Stimulated activated CD4-positive, alpha-beta T cell treated with anti-CD3 and anti-CD28 coated beads, TNF-alpha, amount 100 ng/mL, for 48 hours (primary cell): ENCODE data around the gene MAP7D1.
A peak's percentile ranks its signal among the peaks of the same experiment; 100 is the strongest.
"Not testable (repeated sequence)": the region's sequence is repeated elsewhere in the genome, so short reads cannot be mapped to it uniquely, and the experiment has no call there.

Experiments
- DNase-seq, 3 donors: peaks; one replicate each; pipeline ENCODE4 v3.0.0-alpha.2; 2020; ENCODE audit warnings: low read depth in 3 of 3

MAP7D1 gene

DNA sequence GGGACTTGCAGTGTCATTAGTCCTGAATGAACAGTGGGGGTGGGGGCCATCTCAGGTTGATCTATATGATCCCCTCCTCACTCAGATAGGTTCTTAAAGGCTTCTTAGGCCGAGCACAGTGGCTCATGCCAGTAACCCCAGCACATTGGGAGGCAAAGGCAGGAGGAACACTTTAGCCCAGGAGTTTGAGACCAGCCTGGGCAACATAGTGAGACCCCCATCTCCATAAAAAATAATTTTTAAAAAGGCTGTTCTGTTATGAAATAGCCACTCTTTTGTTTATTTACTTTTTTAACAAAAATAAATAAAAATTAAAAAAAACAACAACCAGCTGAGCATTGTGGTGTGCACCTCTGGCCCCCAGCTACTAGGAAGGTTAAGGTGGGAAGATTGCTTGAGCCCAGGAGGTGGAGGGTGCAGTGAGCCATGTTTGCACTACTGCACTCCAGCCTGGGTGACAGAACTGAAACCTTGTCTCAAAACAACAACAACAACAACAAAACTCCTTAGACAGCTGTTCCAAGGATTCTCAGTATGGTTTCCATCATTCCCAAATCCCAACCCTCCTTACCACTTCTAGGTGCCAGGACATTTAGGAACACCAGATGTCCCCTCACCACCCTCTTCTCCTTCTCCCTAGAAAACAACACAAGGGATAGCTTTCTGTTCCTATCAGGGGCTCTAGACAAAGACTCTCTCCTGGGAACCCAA, 4.7 kb upstream of the MAP7D1 start:
- DNase-seq: no peak

DNA sequence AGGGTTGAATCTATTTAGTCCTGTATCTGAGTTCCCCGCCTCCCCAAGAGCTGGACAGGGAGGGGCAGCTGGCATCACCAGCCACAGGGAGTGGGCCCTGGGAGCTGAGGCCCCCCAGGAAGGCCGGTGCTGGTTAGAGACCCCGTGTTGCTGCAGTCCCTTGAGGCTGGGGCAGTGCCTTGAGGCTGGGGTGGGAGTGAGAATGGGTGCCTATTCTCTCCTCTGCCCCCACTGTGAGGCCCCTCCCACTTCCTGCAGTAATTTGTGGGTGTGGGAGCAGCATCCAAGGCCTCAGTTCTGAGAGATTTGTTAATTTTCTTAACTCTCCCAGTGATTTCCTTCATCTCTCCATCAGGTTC, 4.1 kb upstream of the MAP7D1 start:
- no peak for DNase-seq

DNA sequence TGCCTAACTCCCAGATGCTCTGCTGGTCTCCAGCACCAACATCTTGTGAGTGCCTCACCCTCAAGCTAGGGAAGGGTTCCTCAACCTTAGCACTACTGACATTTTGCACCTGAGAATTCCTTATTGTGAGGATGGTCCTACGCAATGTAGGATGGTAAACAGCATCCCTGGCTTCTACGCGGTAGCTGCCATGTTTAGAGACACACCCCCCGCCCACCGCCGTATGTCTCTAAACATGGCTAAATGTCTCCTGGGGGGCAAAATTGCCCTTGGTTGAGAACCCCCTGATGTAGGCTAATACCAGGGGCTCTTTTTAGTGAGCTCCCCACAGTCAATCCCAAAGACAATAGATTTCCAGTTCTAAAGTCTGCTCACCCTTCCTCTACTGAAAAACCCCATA, 2.5 kb upstream of the MAP7D1 start:
- DNase-seq: no peak

- DNase-seq: no peak
These were observed 1.6 kb upstream of the MAP7D1 start for GRCh38 chr1:36154335-36154734.

DNA sequence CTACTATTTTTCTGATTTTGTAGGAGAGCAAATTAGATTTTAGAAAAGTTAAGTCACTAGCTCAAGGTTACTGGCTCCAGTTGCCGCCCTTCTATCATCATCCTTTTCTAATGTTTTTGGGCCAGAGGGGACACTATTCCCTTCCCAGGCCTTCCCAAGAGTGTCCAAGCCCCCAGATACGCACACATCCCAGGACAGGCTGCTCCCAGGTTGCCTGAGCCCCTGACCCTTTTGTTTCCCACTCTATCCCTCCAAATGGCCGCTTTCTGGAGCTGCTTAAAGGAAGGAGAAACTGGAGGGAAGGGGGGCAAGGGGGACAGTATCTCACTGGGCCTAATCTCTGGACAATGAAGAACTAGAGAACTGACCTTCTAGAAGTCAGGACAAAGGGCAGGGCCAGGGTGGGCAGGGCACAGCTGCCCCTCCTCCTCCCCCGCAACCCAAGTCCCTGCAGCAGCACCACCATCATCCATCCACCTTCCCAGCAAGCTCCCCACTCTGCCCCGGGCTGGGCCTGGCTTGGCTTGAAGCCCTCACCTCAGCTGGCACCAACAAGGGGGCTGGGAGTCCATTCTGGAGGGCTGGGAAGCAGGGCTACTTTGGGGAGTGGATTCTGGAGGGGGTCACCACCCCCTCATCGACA, 1.1 kb upstream of the MAP7D1 start:
- no peak for DNase-seq

- DNase-seq: peak in 2 of 3 donors; percentile 27 to 73
These were observed 562 bp downstream of the MAP7D1 start for GRCh38 chr1:36156329-36157114.

GRCh38 chr1:36157115-36157903, 1.3 kb downstream of the MAP7D1 start:
- no peak for DNase-seq

DNA sequence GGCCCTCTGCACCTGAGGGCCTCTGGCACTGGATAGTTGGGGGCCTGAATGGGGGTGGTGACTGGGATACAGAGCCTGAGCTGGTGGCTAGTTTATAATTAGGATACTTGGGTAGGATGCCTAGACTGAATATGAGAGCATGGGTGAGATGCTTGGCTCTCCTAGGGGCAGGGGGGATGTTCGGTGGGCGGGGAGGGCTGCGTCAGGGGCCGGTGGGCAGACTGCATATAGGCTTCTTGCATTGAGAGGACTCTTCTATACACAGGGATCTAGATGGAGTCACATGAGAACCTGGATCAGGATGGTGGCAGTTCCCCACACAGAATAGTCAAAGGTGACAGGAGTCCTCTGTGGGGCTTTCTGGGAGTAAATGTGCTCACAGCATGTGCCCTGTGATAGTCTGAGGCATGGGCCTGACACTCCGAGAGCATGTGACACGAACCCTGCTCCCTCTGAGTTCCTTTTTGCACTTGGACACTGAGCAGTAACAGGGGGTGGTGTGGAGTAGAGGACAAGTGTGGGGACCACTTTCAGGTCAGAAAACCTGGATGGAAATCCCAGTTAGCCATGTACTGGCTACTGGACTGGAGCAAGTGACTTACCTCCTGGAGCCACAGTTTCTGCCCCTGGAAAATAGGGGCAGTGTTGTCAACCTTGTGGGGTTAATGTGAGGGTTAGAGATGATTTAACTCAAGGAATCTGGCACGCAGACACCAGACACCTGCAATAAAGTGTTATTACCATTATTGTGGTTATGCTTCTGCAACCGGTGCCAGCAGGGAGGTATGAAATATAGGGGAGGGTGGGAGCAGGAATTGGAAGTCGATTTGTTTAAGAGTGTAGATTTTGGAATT, 2.2 kb downstream of the MAP7D1 start:
- DNase-seq: no peak

DNA sequence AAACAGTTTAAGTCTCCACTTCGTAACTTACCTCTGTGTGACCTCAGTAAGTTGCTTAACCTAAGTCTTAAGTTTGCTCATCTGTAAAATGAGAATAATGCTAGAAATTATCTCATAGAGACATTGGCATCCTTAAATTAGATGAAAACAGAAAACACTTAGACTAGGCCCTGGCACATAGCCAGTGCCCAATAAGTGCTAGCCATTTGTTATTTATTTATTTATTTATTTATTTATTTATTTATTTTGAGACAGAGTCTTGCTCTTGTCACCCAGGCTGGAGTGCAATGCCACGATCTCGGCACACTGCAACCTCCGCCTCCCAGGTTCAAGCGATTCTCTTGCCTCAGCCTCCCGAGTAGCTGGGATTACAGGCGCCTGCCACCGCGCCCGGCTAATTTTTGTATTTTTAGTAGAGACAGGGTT, 2.9 kb downstream of the MAP7D1 start:
- DNase-seq: not testable (repeated sequence)

DNA sequence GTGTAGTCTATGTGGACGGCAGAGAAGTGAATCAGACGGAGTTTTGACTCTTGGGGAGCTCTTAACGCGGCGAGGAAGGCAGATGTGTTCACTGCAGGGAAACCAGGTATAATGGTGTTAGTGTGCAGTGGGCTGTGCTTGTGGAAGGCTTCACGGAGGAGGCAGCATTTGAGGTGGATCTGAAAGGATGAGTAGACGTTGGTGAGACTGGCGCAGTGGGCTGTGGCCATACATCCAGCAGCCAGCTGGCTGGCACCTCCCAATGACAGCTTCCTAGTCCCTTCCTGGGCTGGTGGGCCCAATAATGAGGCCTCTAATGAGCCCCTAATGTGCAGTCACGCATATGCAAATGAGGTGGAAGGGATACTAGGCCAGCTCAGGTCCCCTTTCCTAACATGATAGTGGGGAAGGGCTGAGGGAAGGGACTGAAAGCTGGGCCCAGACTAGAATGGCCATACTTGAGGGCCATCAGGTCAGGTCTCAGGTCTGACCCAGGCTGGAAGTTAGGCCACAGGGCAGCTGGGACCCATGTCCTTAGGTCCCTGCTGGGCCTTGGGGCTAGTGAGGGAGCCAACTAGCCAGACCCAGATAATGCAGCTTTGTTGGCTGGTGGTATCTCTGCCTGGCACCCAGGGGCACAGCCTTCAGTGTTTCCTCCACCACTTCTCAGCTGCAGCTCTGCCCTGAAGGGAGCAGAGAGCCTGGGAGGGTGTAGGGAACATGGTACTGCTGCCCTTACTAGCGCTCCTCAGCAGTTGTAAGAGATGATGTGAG, 3.8 kb downstream of the MAP7D1 start:
- DNase-seq: no peak

GRCh38 chr1:36160388-36160948, 4.5 kb downstream of the MAP7D1 start:
- DNase-seq: no peak

- DNase-seq: peak; percentile 55 to 64 (median 56)
These were observed 5.1 kb downstream of the MAP7D1 start for GRCh38 chr1:36160949-36161485.

DNA sequence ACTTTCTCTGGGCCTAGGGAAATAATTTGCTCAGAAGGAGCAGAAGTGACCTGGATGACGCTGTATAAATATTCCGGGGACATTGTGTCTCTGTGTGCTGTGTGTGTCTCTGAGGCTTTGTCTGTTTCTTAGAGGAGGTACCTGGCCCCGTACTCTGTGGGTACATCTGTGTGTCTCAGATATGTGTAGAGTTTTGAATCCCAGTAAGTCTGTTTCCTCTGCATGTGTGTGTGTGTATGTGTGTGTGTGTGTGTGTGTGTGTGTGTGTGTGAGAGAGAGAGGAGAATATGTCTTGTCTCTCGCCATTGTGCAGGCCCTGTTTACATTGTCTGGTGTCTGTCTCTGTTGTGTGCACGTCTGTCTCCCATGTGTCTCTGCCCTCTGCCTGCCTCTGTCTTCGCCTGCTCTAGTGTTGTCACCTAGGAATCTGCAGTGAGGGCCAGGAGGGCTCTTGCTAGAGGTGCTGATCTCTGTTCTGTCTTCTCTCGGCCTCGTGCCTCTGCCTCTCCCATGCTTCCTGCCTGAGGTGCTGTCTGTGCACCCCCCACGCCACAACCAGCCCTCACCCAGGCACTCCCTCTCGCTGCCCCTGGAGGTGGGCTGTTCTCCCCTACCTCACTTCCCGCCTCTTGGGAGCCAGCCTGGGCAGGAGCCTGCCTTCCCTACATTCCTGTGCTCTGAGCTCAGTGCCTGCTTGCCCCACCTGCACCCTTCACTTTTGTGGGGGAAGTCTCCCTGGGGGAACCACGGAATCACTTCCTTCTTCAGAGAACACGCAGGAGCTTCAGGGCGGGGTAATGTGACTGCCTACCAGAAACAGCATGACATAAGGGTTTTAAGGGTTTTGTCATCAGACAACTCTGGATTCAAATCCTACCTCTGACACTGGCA, 5.9 kb downstream of the MAP7D1 start:
- no peak for DNase-seq

GRCh38 chr1:36162680-36163239, 6.8 kb downstream of the MAP7D1 start:
- no peak for DNase-seq

- no peak for DNase-seq
These were observed 7.5 kb downstream of the MAP7D1 start for GRCh38 chr1:36163426-36163825.

DNA sequence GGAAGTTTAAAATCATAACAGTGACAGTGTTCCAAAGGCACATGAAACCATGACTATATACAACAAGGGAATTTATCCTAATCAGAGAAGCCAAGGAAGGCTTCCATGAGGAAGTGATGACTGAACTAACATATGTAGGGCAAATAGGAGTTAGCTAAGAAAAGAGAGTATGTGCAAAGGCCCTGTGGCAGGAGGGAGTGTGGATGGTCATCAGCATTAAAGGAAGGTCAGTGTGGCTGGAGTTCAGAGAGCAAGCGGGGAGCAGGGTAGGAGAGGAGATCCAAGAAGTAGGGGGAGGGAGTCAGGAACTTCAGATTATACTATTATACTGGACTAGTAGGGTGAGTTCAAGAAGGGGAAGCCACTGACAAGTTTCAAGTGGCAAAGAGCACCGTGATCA, 8.4 kb downstream of the MAP7D1 start:
- DNase-seq: no peak

GRCh38 chr1:36165145-36165544, 9.2 kb downstream of the MAP7D1 start:
- DNase-seq: no peak

DNA sequence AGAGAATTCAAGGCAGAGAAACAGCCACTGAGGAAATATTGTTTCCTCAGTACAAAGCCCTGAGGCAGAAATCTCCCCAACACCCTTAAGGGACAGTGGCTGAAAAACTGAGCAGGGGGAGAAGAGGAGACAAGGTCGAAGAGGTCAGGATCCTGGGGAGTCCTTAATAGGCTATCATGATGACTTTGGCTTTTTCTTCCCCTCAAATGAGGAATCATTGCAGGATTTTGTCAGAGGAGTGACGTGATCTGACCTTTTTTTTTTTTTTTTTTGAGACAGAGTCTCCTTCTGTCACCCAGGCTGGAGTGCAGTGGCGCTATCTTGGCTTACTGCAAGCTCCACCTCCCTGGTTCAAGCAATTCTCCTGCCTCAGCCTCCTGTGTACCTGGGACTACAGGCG, 10.2 kb downstream of the MAP7D1 start:
- no peak for DNase-seq
